ENCODE results near the gene CFP.

GRCh38 chrX:47645530-47645929, 15.8 kb upstream of the CFP start:
- TF ChIP-seq, protein P1, sequence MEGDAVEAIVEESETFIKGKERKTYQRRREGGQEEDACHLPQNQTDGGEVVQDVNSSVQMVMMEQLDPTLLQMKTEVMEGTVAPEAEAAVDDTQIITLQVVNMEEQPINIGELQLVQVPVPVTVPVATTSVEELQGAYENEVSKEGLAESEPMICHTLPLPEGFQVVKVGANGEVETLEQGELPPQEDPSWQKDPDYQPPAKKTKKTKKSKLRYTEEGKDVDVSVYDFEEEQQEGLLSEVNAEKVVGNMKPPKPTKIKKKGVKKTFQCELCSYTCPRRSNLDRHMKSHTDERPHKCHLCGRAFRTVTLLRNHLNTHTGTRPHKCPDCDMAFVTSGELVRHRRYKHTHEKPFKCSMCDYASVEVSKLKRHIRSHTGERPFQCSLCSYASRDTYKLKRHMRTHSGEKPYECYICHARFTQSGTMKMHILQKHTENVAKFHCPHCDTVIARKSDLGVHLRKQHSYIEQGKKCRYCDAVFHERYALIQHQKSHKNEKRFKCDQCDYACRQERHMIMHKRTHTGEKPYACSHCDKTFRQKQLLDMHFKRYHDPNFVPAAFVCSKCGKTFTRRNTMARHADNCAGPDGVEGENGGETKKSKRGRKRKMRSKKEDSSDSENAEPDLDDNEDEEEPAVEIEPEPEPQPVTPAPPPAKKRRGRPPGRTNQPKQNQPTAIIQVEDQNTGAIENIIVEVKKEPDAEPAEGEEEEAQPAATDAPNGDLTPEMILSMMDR (conservative IDR thresholded peaks at IDR 0.05): no peak
- no peak for TF ChIP-seq EZH2 (IDR thresholded peaks at IDR 0.05; ENCODE audit: low read depth)

Data from PC-9 (cell line).